ENCODE data around the gene PRDM16. TPM values are rescaled to one million over a fixed set of nuclear protein-coding genes. Genes with fewer than 3 reads are reported as not detected.

PRDM16 gene
- polyA plus RNA-seq, 1 experiment, result 0.06 TPM

DNA sequence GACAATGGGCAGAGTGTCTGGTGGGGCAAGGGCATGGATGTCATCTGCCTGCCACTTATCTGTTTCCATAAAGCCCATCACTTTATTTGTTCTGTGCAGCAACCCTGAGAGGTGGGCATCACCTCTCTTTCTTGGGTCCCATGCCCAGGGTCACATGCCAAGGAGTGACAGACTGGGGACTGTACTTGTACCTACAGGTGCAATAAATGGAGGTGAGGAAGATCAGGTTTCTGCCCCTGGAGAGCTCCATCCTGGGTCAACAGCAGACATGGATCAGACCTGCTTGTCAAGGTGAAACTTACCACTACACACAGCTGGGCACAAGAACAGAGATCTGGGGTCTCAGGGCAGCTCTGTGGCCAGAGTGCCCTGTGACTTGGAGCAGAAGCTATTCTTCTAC is 18.4 kb upstream of the PRDM16 start:
- TF ChIP-seq, protein P1, sequence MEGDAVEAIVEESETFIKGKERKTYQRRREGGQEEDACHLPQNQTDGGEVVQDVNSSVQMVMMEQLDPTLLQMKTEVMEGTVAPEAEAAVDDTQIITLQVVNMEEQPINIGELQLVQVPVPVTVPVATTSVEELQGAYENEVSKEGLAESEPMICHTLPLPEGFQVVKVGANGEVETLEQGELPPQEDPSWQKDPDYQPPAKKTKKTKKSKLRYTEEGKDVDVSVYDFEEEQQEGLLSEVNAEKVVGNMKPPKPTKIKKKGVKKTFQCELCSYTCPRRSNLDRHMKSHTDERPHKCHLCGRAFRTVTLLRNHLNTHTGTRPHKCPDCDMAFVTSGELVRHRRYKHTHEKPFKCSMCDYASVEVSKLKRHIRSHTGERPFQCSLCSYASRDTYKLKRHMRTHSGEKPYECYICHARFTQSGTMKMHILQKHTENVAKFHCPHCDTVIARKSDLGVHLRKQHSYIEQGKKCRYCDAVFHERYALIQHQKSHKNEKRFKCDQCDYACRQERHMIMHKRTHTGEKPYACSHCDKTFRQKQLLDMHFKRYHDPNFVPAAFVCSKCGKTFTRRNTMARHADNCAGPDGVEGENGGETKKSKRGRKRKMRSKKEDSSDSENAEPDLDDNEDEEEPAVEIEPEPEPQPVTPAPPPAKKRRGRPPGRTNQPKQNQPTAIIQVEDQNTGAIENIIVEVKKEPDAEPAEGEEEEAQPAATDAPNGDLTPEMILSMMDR (IDR thresholded peaks at IDR 0.05; ENCODE audit: low read depth, low read length), result no peak
- POLR2A ChIA-PET, result no interaction called here
- DNase-seq (ENCODE audit: low read depth, low spot score), result no peak
- CTCF ChIA-PET, result no interaction called here
- H3K27ac ChIP-seq (ENCODE audit: low read depth, low read length), result no peak overlapping the region
- no peak overlapping the region for H3K4me3 ChIP-seq (ENCODE audit: low read depth, low read length)
- no peaks in the 10 kb centered on the region for H3K27me3 ChIP-seq (ENCODE audit: control insufficient read depth, insufficient read depth, low read length)
- H3K9me3 ChIP-seq (ENCODE audit: control insufficient read depth, insufficient read depth, low read length), result peaks cover 14% of the 10 kb centered on the region; the same call in 1 of the 2 replicates

DNA sequence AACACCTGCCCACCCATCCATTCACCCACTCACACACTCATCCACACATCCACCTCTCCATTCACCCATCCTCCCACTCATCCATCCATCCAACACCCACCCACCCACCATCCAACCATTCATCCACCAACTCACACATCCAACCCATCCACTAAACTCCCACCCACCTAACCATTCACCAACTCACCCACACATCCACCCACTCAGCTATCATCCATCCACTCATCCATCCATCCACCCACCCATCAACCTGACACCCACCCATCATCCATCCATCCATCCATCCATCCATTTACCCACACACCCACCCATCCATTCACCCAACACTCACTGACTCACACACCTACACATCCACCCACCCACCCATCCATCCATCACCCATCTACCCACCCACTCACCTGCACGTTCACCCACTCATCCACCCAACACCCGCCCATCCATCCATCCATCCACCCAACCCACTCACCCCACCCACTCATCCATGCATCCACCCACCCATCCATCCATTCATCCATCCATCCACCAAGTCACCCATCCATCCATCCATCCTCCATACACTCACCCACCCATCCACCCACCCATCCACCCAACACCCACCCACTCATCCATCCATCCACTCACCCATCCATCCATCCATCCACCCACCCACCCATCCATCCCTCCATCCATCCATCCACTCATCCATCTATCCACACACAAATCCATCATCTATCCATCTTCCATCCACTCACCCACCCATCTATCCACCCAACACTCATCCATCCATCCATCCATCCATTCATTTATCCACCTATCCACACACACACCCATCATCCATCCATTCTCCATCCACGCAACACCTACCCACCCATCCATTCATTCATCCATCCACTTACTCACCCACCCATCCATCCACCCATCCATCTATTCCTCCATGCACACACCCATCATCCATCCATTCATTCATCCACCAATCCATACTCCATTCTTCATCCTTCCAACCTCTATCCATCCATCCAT is 17.4 kb upstream of the PRDM16 start:
- DNase-seq (ENCODE audit: low read depth, low spot score), result no peak
- TF ChIP-seq, protein P1 (IDR thresholded peaks at IDR 0.05; ENCODE audit: low read depth, low read length), result no peak
- H3K9me3 ChIP-seq (ENCODE audit: control insufficient read depth, insufficient read depth, low read length), result peaks cover 14% of the 10 kb centered on the region; the same call in 1 of the 2 replicates
- H3K4me3 ChIP-seq (ENCODE audit: low read depth, low read length), result no peak overlapping the region
- ChIA-PET POLR2A (no interaction called here), CTCF (interaction anchor here (0.6 kb wide), 1 partner anchor 126 kb away, joined by 3 read pairs; no protein-coding TSS in a partner anchor)
- H3K27ac ChIP-seq (ENCODE audit: low read depth, low read length), result no peak overlapping the region
- no peaks in the 10 kb centered on the region for H3K27me3 ChIP-seq (ENCODE audit: control insufficient read depth, insufficient read depth, low read length)

DNA sequence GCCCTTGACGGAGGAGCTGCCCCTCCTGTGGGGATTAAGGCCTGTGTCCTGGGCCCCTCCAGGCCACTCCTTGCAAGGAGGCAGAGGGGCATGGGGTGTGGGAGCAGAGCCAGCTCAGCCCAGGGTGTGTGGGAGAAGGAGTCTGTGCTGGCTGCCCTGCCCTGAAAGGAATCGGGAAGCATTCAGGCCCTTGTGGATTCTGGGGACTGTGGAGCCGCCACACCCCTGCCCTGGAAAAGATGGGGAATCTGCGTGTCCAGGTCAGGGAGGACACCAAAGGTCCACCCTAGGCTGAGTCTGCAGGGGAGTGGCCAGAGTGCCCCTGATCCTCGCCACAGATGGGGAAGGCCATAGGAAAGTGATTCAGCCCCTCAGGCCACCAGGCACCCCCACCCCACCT is 16.5 kb upstream of the PRDM16 start:
- no peak for DNase-seq (ENCODE audit: low read depth, low spot score)
- TF ChIP-seq, protein P1 (IDR thresholded peaks at IDR 0.05; ENCODE audit: low read depth, low read length), result no peak

DNA sequence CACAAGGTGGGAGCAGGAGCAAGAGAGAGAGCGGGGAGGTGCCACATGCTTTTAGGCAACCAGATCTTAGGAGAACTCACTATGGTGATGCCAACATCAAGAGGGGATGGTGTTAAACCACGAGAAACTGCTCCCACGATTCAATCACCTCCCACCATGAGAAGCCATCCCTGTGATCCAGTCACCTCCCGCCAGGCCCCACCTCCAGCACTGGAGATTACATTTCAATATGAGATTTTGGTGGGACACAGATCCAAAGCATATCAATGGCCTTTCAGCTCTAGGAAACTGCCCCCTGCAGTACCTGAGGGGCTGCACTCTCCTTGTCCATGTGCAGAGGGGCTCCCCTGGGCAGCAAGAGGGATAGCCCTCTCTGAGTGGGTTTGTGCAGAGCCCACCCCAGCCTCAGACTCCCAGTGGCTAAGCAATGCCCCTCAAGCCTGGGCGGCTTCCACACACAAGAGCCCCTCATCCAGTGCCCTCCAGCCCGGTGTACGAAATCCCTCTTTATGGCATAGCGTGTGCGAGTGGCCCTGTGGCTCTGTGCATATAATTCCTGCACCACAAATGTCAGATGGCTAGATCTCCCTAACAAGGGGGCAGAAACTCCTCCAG is 15.5 kb upstream of the PRDM16 start:
- DNase-seq (ENCODE audit: low read depth, low spot score), result no peak
- ChIA-PET POLR2A (no interaction called here), CTCF (no interaction called here)
- H3K9me3 ChIP-seq (ENCODE audit: control insufficient read depth, insufficient read depth, low read length), result peaks cover 14% of the 10 kb centered on the region; the same call in 1 of the 2 replicates
- no peaks in the 10 kb centered on the region for H3K27me3 ChIP-seq (ENCODE audit: control insufficient read depth, insufficient read depth, low read length)
- H3K27ac ChIP-seq (ENCODE audit: low read depth, low read length), result no peak overlapping the region
- H3K4me3 ChIP-seq (ENCODE audit: low read depth, low read length), result no peak overlapping the region
- TF ChIP-seq, protein P1 (IDR thresholded peaks at IDR 0.05; ENCODE audit: low read depth, low read length), result no peak

More for the DNA sequence above, 16.5 kb upstream of the PRDM16 start:
- CTCF ChIA-PET, result no interaction called here
- peaks cover 14% of the 10 kb centered on the region; the same call in 1 of the 2 replicates for H3K9me3 ChIP-seq (ENCODE audit: control insufficient read depth, insufficient read depth, low read length)
- no peaks in the 10 kb centered on the region for H3K27me3 ChIP-seq (ENCODE audit: control insufficient read depth, insufficient read depth, low read length)
- no peak overlapping the region for H3K27ac ChIP-seq (ENCODE audit: low read depth, low read length)
- H3K4me3 ChIP-seq (ENCODE audit: low read depth, low read length), result no peak overlapping the region
- POLR2A ChIA-PET, result no interaction called here

DNA sequence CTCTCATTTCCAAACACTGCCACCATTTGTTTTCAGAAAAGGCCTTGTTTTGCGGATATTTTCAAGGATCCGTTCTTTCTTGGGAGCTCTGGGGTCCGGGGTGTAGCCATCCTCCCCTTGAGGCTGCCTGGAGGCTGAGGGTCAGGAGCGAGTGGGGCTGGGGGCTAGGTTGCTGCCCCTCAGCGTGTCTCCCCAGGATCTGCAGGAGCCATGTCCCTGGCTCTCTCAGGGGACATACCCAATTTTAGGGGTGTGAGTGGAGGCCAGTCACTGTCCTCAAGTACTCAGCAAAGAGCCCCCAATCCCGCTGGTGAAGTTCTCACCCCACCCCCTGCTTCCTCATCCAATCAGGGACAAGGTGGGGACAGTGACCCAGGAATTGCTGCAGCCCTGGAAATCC is 15.0 kb upstream of the PRDM16 start:
- TF ChIP-seq, protein P1 (IDR thresholded peaks at IDR 0.05; ENCODE audit: low read depth, low read length), result no peak
- H3K9me3 ChIP-seq (ENCODE audit: control insufficient read depth, insufficient read depth, low read length), result peaks cover 14% of the 10 kb centered on the region; the same call in 1 of the 2 replicates
- no peak overlapping the region for H3K4me3 ChIP-seq (ENCODE audit: low read depth, low read length)
- no peaks in the 10 kb centered on the region for H3K27me3 ChIP-seq (ENCODE audit: control insufficient read depth, insufficient read depth, low read length)
- H3K27ac ChIP-seq (ENCODE audit: low read depth, low read length), result no peak overlapping the region
- ChIA-PET CTCF (no interaction called here), POLR2A (no interaction called here)
- no peak for DNase-seq (ENCODE audit: low read depth, low spot score)

All from AG04450 (cell line).